ENCODE data around the gene FOXK2. TPM values are rescaled to one million over a fixed set of nuclear protein-coding genes. Genes with fewer than 3 reads are reported as not detected.

Gene FOXK2
- total and polyA plus RNA-seq, 2 of the 8 experiments (the other 6 are each of a cell fraction or from before 2014, with no cell fraction given): 34.7 to 64.9 TPM

DNA sequence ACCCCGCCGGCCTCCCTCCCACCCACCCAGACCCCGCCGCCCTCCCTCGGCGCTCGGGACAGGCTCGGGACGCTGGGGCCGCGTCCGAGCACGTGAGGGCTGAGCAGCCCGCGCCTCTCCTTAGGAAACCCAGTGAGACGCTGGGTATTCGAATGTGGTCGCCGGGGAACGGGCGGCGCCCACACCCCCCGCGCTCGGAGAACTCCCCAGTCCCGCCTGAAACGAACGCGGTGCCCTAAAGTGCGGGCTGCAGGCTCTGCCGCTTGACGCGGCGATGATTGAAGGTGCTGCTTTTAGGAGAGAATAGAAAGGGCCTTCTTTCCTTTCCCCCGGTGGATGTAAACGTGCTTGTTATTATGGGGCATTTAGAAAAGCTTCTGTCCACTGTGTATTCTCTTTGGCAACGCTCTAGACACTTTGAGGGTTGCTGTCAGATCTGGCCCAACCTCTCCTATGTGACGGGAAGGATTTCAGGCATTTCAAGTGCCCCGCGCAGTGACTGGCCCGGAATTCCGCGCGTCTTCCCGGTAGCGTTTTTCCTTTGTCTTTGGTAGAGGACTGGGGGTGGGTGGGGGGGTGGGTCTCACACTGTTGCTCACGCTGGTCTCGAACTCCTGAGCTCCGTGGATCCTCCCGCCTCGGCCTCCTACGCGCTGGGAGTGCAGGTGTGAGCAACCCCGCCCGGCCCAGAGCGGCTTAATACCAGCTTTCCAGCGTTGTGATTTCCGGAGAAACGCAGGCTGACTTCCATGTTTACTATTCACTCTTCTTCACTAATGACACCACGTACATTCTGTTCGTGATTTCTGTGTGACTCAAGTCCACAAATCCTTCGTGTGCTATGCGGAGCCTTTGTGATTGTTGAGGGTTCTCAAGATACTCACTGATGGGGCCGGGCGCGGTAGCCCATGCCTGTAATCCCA, 21.8 kb upstream of the FOXK2 start:
- H4K8ac ChIP-seq (ENCODE audit: extremely low read depth, insufficient read depth, low read length): no peak overlapping the region
- H3K23ac ChIP-seq (ENCODE audit: insufficient read length): no peak overlapping the region
- H3K56ac ChIP-seq (replicated peaks; ENCODE audit: insufficient read length, low read depth, low read length): no peak overlapping the region
- no peaks in the 10 kb centered on the region for H3K79me2 ChIP-seq (ENCODE audit: control insufficient read depth in 1 of 2, insufficient read depth in 2 of 2, low read length in 2 of 2)
- ChIA-PET CTCF (ENCODE audit: partially characterized antibody) (interaction anchor here (0.6 kb wide), 1 partner anchor 115 kb away, joined by 3 read pairs; no protein-coding TSS in a partner anchor), POLR2A (ENCODE audit: partially characterized antibody) (interaction anchor here (0.6 to 0.7 kb wide), 2 partner anchors 38 to 67 kb away, joined by 3 read pairs; no protein-coding TSS in a partner anchor)
- peak overlapping the region; percentile 80; the same call in 1 of the 2 replicates for H2AFZ ChIP-seq (ENCODE audit: low read length)
- H2BK20ac ChIP-seq (ENCODE audit: low read length): no peak overlapping the region
- H2AK5ac ChIP-seq (ENCODE audit: low read depth, low read length): no peak overlapping the region
- H3K4me2 ChIP-seq (ENCODE audit: insufficient read depth in 1 of 2, low read depth in 2 of 2, low read length in 2 of 2): peak overlapping the region; percentile 76 to 78
- H3K79me1 ChIP-seq (ENCODE audit: low read depth, low read length): no peaks in the 10 kb centered on the region
- DNase-seq (ENCODE audit: low read depth in 1 of 2, low spot score in 2 of 2) (peak in 1 of 2 experiments; percentile 68), FAIRE-seq (no peak)
- peaks cover 0 to 19% (median 9%) of the 10 kb centered on the region in 4 experiments; a peak in 6 of 7 replicates for H3K4me1 ChIP-seq (replicated peaks in 1 of 4; ENCODE audit: control insufficient read depth in 3 of 4, insufficient read depth in 4 of 4, low read length in 3 of 4)
- WGBS, 2 experiments (ENCODE audit: extremely low coverage in 1 of 2, insufficient coverage in 1 of 2, insufficient read length in 1 of 2, insufficient replicate concordance in 2 of 2, low coverage in 1 of 2, low lambda C conversion rate in 2 of 2, missing lambda C conversion rate in 1 of 2): 20% methylated on average over 45 of the region's 66 CpGs; no CpG with 5 or more reads in 1 of the 2 experiments
- H3K4me3 ChIP-seq (ENCODE audit: extremely low read depth in 1 of 4, insufficient read depth in 2 of 4, low read depth in 3 of 4, low read length in 4 of 4): peak overlapping the region; percentile 26 to 62 (median 36); a peak in 7 of 8 replicates
- H3K23me2 ChIP-seq (ENCODE audit: low read depth, low read length): peaks cover 9% of the 10 kb centered on the region; the same call in 1 of the 2 replicates
- no peak overlapping the region for H2BK12ac ChIP-seq (ENCODE audit: low read depth, low read length)
- no peak overlapping the region for H4K91ac ChIP-seq (replicated peaks; ENCODE audit: insufficient read length, low read length)
- H3K9ac ChIP-seq (replicated peaks in 1 of 4; ENCODE audit: extremely low read depth in 1 of 4, low read depth in 3 of 4, low read length in 3 of 4): 0 out of 7 replicates have a peak overlapping the region, but pooled peaks of 1 of the 4 experiments have one; percentile 30
- H3K14ac ChIP-seq (ENCODE audit: insufficient read length): no peak overlapping the region
- H2BK5ac ChIP-seq (ENCODE audit: low read depth, low read length): no peak overlapping the region; the same call in 1 of the 2 replicates
- no peaks in the 10 kb centered on the region for H4K20me1 ChIP-seq (replicated peaks in 1 of 2; ENCODE audit: control insufficient read depth in 1 of 2, insufficient read depth in 2 of 2, low read length in 2 of 2)
- H4K5ac ChIP-seq (ENCODE audit: insufficient read length, low read depth, low read length): no peak overlapping the region
- H3K9me3 ChIP-seq (ENCODE audit: insufficient read depth in 2 of 2, low read depth in 1 of 2, low read length in 1 of 2): no peaks in the 10 kb centered on the region
- H2BK15ac ChIP-seq (ENCODE audit: low read length): no peak overlapping the region
- peak overlapping the region; percentile 71 for H3K18ac ChIP-seq (ENCODE audit: extremely low read depth, low read length)
- H3K4ac ChIP-seq (replicated peaks; ENCODE audit: insufficient read length, low read depth, low read length): no peak overlapping the region
- no peaks in the 10 kb centered on the region for H3K36me3 ChIP-seq (ENCODE audit: control insufficient read depth in 2 of 4, insufficient read depth in 4 of 4, low read length in 3 of 4)
- H3K27ac ChIP-seq (ENCODE audit: low read depth, low read length): no peak overlapping the region
- H2BK120ac ChIP-seq (replicated peaks; ENCODE audit: low read depth, low read length): no peak overlapping the region
- H3K27me3 ChIP-seq (replicated peaks in 1 of 4; ENCODE audit: control insufficient read depth in 3 of 4, extremely low read depth in 1 of 4, insufficient read depth in 3 of 4, low read length in 3 of 4): peaks cover 2 to 23% (median 19%) of the 10 kb centered on the region in 4 experiments; a peak in 6 of 7 replicates
- TF ChIP-seq RFX5 (IDR thresholded peaks at IDR 0.05; ENCODE audit: borderline replicate concordance, low read depth, low read length) (no peak), KDM4A (IDR thresholded peaks at IDR 0.05; ENCODE audit: low read depth, low read length, severe bottlenecking) (peak; percentile 75), TAF7 (optimal IDR thresholded peaks at IDR 0.05; ENCODE audit: borderline replicate concordance, low read depth, low read length) (no peak), NRF1 (IDR thresholded peaks at IDR 0.05; ENCODE audit: low read depth, low read length) (no peak), FOSL1 (IDR thresholded peaks at IDR 0.05; ENCODE audit: insufficient read depth, low read depth, low read length) (no peak), RBBP5 (IDR thresholded peaks at IDR 0.05; ENCODE audit: borderline replicate concordance, low read depth, low read length) (no peak)
- TF ChIP-seq, protein P1, sequence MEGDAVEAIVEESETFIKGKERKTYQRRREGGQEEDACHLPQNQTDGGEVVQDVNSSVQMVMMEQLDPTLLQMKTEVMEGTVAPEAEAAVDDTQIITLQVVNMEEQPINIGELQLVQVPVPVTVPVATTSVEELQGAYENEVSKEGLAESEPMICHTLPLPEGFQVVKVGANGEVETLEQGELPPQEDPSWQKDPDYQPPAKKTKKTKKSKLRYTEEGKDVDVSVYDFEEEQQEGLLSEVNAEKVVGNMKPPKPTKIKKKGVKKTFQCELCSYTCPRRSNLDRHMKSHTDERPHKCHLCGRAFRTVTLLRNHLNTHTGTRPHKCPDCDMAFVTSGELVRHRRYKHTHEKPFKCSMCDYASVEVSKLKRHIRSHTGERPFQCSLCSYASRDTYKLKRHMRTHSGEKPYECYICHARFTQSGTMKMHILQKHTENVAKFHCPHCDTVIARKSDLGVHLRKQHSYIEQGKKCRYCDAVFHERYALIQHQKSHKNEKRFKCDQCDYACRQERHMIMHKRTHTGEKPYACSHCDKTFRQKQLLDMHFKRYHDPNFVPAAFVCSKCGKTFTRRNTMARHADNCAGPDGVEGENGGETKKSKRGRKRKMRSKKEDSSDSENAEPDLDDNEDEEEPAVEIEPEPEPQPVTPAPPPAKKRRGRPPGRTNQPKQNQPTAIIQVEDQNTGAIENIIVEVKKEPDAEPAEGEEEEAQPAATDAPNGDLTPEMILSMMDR (IDR thresholded peaks at IDR 0.05; ENCODE audit: control extremely low read depth in 1 of 3, insufficient read depth in 1 of 3, low read depth in 1 of 3, low read length in 3 of 3): no peak
